Measurements from ENCODE around the gene SYNE1.

- no peak for TF ChIP-seq CTCF (IDR thresholded peaks at IDR 0.05; ENCODE audit: insufficient read depth, low read length, poor library complexity, severe bottlenecking)
- TF ChIP-seq EZH2phosphoT487 (conservative IDR thresholded peaks at IDR 0.05; ENCODE audit: low read length): no peak
Measured at GRCh38 chr6:152142105-152142504, 495.1 kb downstream of the SYNE1 start.

Data from SU-DHL-6 (cell line).